ENCODE data around the gene FPR1.

- TF ChIP-seq, protein P1, sequence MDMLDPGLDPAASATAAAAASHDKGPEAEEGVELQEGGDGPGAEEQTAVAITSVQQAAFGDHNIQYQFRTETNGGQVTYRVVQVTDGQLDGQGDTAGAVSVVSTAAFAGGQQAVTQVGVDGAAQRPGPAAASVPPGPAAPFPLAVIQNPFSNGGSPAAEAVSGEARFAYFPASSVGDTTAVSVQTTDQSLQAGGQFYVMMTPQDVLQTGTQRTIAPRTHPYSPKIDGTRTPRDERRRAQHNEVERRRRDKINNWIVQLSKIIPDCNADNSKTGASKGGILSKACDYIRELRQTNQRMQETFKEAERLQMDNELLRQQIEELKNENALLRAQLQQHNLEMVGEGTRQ (IDR thresholded peaks at IDR 0.05; ENCODE audit: low read depth, low read length) = no peak
- no peak for TF ChIP-seq MAFK (IDR thresholded peaks at IDR 0.05; ENCODE audit: low read depth, low read length)
- TF ChIP-seq RAD21 (IDR thresholded peaks at IDR 0.05; ENCODE audit: low read length) = no peak
- TF ChIP-seq, protein P2, sequence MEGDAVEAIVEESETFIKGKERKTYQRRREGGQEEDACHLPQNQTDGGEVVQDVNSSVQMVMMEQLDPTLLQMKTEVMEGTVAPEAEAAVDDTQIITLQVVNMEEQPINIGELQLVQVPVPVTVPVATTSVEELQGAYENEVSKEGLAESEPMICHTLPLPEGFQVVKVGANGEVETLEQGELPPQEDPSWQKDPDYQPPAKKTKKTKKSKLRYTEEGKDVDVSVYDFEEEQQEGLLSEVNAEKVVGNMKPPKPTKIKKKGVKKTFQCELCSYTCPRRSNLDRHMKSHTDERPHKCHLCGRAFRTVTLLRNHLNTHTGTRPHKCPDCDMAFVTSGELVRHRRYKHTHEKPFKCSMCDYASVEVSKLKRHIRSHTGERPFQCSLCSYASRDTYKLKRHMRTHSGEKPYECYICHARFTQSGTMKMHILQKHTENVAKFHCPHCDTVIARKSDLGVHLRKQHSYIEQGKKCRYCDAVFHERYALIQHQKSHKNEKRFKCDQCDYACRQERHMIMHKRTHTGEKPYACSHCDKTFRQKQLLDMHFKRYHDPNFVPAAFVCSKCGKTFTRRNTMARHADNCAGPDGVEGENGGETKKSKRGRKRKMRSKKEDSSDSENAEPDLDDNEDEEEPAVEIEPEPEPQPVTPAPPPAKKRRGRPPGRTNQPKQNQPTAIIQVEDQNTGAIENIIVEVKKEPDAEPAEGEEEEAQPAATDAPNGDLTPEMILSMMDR (conservative IDR thresholded peaks at IDR 0.05; ENCODE audit: low read depth, low read length) = no peak
- TF ChIP-seq POLR2A (IDR thresholded peaks at IDR 0.05; ENCODE audit: low read depth, low read length) = no peak
- TF ChIP-seq CHD1 (IDR thresholded peaks at IDR 0.05; ENCODE audit: low read depth, low read length) = no peak
- no peak for TF ChIP-seq SMC3 (IDR thresholded peaks at IDR 0.05; ENCODE audit: low read depth, low read length)
Observed at GRCh38 chr19:51766461-51766860, 14.8 kb upstream of the FPR1 start.
